Fibroblast of gingiva (primary cell): ENCODE data around the gene LPP.
"Not testable (repeated sequence)": the region's sequence is repeated elsewhere in the genome, so short reads cannot be mapped to it uniquely, and the experiment has no call there.

Experiments
- DNase-seq: peaks from one replicate; pipeline ENCODE4 v3.0.0-alpha.2; 2011; ENCODE audit warnings: low read depth

Gene LPP

GRCh38 chr3:188439080-188439479 is 285.1 kb downstream of the LPP start:
- DNase-seq = no peak

GRCh38 chr3:188440340-188440972 is 286.5 kb downstream of the LPP start:
- DNase-seq = no peak

DNA sequence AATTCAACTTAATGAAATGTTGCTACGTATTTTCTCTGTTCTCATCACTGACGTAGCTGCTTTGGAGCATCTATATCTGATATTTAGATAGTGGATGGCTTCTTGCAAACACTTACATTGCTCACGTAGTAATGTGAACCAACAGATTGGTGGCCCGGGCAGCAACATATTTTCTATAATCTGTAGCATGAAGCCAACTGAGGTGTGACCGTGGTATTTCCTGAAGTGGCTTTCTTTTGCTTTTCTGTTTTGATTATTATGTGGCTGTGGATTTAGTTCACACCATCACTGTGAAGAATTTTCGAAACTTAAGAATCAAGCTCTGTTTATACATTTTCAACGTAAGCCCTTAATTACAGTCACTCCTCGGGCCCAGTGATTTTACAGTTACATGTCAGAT is 288.5 kb downstream of the LPP start:
- DNase-seq = no peak

- not testable (repeated sequence) for DNase-seq
Measured at GRCh38 chr3:188445175-188445574, 291.2 kb downstream of the LPP start.

DNA sequence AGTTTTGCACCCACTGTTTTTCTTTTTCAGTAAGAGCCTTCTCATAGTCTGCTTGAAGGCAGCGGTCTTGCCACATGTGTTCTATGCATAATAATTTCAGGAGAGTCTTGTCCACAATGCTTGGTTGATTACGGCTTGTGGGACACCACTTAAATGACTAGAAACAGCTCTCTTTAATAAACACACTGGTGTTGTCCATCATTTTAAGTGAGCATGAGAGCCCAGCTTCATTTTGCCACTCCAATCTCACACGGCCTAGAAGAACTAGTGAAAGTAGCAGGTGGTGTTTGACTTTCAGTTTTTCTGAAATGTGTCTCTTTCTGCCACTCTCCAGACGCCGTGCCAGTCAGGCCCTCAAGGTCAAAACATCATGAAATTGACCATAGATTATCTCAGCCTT is 292.1 kb downstream of the LPP start:
- no peak for DNase-seq

DNA sequence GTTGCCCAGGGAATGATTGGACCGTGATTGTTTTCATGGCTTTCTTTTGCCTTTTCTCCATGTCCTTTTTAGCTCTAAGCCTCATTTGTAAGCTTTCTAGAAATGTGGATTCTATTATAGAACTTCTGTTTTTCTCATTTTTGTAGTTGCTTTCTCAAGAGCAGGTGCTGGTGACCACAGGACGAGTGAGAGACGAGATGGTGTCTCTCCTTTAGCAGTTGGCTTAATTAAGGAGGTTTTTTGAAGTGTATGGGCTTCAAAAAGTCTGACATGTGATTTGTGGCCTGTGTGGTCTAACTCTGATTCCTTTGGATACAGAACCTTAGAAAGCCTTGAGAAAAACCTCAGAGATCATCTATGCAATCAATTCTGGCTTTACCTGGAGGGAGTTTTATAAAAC is 292.8 kb downstream of the LPP start:
- no peak for DNase-seq

DNA sequence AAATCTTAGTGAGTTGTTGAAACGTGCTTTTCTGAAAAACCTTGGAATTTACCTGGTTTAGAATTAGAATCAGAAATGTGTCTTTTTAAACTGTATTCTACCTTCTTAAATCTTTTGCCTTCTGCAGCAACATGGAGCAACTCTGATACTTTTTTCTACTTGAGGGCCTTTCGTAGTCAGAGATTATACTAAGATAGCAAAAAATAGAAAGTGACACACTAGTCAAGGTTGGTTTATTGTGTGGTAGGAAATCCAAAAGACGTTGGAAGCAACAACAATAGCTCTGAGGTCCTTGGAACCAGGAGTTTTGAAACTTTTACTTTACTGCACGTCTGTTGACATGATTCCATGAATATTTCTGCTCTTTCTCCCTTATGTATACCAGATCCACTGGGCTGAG is 294.9 kb downstream of the LPP start:
- DNase-seq = no peak

- no peak for DNase-seq
Measured at GRCh38 chr3:188449421-188449820, 295.5 kb downstream of the LPP start.

DNA sequence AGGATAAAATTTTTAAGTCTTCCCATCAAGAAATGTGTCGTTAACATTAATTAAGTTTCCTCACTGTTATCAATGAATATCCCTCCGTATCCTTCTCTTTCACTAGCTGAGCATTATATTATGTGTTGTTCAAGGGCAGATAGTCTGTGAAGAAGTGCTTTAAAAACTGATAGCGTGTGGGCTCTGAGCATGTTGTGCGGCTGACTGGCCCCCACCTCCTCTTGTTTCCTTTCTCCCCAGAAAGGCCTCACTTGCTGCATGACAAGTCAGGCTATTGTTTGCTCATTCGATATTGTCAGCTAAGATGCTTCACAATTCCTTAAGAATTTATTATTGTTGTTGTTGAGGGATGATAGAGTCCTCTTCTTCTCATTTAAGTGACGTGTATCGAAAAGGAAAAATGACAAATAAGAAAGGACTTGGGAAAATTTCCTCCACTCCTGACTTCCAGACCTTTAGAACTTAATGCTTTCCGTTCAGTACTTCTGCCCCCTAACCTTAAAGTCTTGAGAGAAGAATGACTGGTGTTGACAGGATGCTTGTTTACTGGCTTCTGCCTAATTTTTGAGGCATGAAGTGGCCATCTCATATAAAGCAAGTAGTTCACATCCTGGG is 298.3 kb downstream of the LPP start:
- no peak for DNase-seq

GRCh38 chr3:188453431-188454384 is 299.8 kb downstream of the LPP start:
- DNase-seq = no peak

- no peak for DNase-seq
Measured at GRCh38 chr3:188455748-188456147, 301.8 kb downstream of the LPP start.

DNA sequence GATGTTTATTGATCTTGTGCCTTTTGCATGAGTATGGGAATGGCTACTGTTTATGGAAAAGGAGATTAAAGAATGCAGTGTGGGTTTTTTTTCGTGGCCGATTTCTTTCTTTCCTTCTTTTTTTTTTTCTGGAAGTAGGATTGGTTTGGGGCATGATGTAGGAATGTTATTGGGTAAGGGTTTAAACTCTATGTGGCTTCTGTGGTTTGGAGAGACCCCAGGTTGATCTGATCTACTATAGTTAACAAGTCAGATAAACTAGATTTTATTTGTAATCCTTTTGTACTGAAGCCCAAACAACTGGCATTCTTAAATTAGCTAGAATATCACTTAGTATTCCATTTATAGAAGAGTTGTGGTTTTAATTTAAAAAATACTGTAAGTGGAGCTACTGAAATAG is 304.8 kb downstream of the LPP start:
- peak; percentile 62 for DNase-seq

DNA sequence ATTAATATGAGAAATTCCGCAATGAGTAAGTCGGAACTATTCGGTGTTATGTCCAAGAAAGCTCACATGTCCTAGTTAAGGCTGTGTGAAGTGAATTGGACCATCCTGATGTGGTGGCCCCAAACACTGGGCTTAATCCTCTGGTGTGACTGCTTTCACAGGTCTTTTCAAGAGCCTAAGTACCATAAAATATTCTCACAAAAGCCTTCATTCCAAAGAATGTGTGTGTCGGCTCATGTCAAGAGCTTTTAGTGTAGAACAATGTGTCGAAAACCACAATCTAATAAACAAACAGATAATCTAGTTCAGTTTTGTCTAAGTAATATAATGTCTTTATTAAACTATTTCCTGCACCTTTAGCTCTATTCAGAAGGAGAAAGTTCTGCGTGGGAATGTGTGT is 311.4 kb downstream of the LPP start:
- peak; percentile 11 for DNase-seq

- DNase-seq = no peak
Measured at GRCh38 chr3:188468196-188468595, 314.2 kb downstream of the LPP start.

DNA sequence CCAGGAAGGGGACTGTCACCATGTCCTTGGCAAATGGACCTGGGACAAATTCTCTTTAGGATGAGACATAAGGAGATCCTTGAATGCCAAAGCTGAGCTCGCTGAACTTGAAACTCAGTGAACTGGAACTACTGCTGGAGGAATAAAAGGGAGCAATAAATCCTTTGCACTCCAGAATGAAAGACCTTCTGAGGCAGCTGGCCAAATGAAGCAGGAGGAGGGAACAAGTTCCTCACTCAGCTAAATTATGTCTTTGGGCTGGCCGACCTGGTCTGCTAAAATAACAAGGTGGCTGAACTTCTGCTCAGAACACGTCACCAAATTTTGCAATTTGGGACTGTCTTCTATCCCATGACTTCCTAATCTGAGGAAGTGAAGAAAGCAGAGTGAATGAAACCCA is 314.7 kb downstream of the LPP start:
- DNase-seq = peak; percentile 92

GRCh38 chr3:188469228-188469885 is 315.4 kb downstream of the LPP start:
- DNase-seq = peak; percentile 100

GRCh38 chr3:188470508-188471130 is 316.7 kb downstream of the LPP start:
- DNase-seq = no peak

DNA sequence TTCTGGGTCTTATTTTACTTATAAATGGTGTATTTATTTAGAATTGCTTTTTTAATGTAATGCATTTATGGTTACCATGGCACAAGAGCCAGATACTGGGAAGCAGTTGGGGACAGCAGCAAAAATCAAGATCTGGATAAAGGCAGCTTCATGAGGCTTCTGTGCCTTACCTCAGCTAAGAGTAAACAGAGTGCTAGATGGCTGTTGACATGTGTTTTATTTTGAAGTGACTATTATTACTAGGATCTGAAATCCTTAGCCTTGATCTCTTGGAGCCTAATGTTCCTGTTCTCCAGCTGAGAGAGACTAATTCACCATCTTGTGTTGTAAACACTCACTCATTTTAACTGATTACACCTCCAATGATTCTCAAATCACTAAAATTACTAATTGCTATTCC is 317.8 kb downstream of the LPP start:
- DNase-seq = no peak

GRCh38 chr3:188472336-188472735 is 318.4 kb downstream of the LPP start:
- peak; percentile 68 for DNase-seq

DNA sequence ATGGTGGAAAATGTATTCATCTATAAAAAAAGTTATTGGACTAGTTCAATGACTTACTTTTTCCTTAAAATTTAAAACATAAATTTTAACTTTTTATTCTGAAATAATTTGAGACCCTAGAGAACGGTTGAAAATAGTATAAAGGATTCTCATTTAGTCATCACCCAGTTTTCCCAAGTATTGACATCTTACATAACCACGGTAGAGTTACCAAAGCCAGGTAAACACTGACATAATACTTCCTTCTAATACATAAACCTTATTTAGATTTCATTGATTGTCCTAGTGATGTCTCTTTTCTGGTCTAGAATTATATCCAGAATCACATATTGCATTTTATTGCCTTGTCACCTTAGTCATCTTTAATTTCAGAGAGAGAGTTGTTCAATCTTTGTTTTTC is 319.1 kb downstream of the LPP start:
- DNase-seq = no peak

DNA sequence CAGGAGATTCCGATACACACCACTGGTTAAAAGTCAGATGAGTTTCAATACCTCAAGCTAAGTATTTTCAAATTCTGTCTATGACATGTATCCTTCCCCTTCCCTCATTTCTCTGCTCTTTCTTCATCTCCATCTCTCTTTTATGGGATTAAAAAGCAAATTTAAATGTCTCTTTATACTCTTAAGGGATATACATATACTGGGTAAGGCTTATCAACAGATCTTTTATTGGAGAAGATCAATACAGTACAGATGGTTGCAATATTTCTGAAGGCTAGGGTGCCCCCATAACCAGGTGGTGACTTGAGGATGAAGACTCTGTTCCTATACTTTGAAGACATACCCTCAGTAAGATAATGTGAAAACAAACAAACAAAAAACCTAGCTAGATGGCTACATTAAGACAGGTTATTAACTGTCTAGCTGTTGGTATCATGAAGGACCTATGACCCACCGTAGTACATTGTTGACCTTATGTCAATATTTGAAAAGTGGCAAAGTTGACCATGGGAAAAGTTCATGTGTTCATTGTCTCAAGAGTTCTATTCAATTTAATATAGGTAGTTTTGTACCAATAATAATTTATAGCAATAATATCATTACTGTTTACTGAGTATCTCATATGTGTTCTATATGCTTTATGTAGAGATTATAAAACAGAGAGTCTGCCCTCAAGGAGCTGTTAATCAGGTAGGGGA is 319.8 kb downstream of the LPP start:
- no peak for DNase-seq
